Sigmoid colon (tissue), 7 donors: ENCODE results near the gene TSEN15. TPM values are rescaled to one million over a fixed set of nuclear protein-coding genes. Genes with fewer than 3 reads are reported as not detected.
A peak's percentile ranks its signal among the peaks of the same experiment; 100 is the strongest.

Experiments
- DNase-seq: peaks from one replicate; pipeline ENCODE4 v3.0.0-alpha.2; 2019
- H3K27ac ChIP-seq, 4 donors: fragments of 200-600 bp; sonication (generic); one replicate each; pipeline ENCODE4 v1.5.1; 2016 to 2019; ENCODE audit warnings: mild to moderate bottlenecking in 1 of 4
- H3K27me3 ChIP-seq, 3 donors: fragments of 200-600 bp; sonication (generic); one replicate each; pipeline ENCODE4 v1.5.1; 2019; ENCODE audit warnings: mild to moderate bottlenecking in 1 of 3
- H3K36me3 ChIP-seq, 4 donors: fragments of 200-600 bp; sonication (generic); one replicate each; pipeline ENCODE4 v1.5.1; 2016 to 2019
- H3K4me1 ChIP-seq, 4 donors: fragments of 200-600 bp; sonication (generic); one replicate each; pipeline ENCODE4 v1.5.1; 2017 to 2019
- H3K4me3 ChIP-seq, 4 donors: fragments of 200-600 bp; sonication (generic); one replicate each; pipeline ENCODE4 v1.5.1; 2017 to 2019; ENCODE audit warnings: mild to moderate bottlenecking in 2 of 4, moderate library complexity in 1 of 4
- H3K9me3 ChIP-seq, 4 donors: fragments of 200-600 bp in 3 of 4; sonication (generic) in 3 of 4; one replicate each; pipeline versions ENCODE4 v1.5.1 to v1.6.1; 2013 to 2019
- CTCF ChIP-seq, 4 experiments: fragments of 450-650 bp in 3 of 4; fragments of 200-600 bp in 1 of 4; IDR thresholded peaks; one replicate each; pipeline ENCODE4 v1.5.1; 2016 to 2019; ENCODE audit warnings: antibody characterized with exemption in 4 of 4, mild to moderate bottlenecking in 3 of 4, moderate library complexity in 2 of 4
- EP300 ChIP-seq, 4 donors: sonication (generic); formaldehyde crosslinking; IDR thresholded peaks; one replicate each; pipeline ENCODE4 v1.6.1; 2017; ENCODE audit warnings: antibody characterized with exemption in 4 of 4
- POLR2A ChIP-seq, 2 donors: fragments of 450-650 bp; IDR thresholded peaks; one replicate each; pipeline ENCODE4 v1.6.1; 2016; ENCODE audit warnings: antibody characterized with exemption in 2 of 2, mild to moderate bottlenecking in 2 of 2, moderate library complexity in 2 of 2
- POLR2AphosphoS5 ChIP-seq, 4 donors: sonication (generic); formaldehyde crosslinking; IDR thresholded peaks; one replicate each; pipeline ENCODE4 v1.6.1; 2017; ENCODE audit warnings: antibody characterized with exemption in 4 of 4
- WGBS, 2 donors: extraction: QIAGEN DNeasy Blood & Tissue Kit; methylation state at CpG; one replicate each; pipeline ENCODE4 v1.1.7; 2013; 5-methylcytosine and 5-hydroxymethylcytosine counted together
- intact Hi-C: fragments of 100-400 bp; cut with DNase I; formaldehyde crosslinking; loops from one replicate; pipeline ENCODE4 v1.15.1; 2023
- polyA plus RNA-seq, 3 donors: library from polyadenylated mRNA; stranded (reverse); fragments of 200-250 nt; gene quantifications; one replicate each; pipeline ENCODE4 v1.2.3, GENCODE V29; 2013
- total RNA-seq, 4 donors: library from RNA; depleted of rRNA; stranded (reverse); fragments of >200 nt; gene quantifications; one replicate each; pipeline ENCODE4 v1.1.0, GENCODE V29; 2016
- donor health status: healthy with polysubstance abuse.
- donor health status: Bipolar disorder and iron deficiency.
- donor health status: healthy.

TSEN15 gene
- total and polyA plus RNA-seq, 7 donors, result 8.4 to 56.4 (median 29.4) TPM

GRCh38 chr1:184060316-184060715 is 8.8 kb downstream of the TSEN15 start:
- no peaks in the 10 kb centered on the region for H3K9me3 ChIP-seq
- intact Hi-C loops, result no loop called here
- H3K4me1 ChIP-seq, result peaks cover 0 to 43% (median 24%) of the 10 kb centered on the region in 4 donors
- TF ChIP-seq EP300 (IDR thresholded peaks at IDR 0.05), result no peak
- WGBS, 2 donors, result 88 to 89% methylated on average over 3 of the region's 3 CpGs
- H3K27me3 ChIP-seq, result no peaks in the 10 kb centered on the region
- H3K27ac ChIP-seq, result peak overlapping the region in 3 of 4 donors; percentile 47 to 61 (median 60)
- peaks cover 0 to 13% (median 1%) of the 10 kb centered on the region in 4 donors for H3K36me3 ChIP-seq
- H3K4me3 ChIP-seq, result no peak overlapping the region
- DNase-seq, result no peak

DNA sequence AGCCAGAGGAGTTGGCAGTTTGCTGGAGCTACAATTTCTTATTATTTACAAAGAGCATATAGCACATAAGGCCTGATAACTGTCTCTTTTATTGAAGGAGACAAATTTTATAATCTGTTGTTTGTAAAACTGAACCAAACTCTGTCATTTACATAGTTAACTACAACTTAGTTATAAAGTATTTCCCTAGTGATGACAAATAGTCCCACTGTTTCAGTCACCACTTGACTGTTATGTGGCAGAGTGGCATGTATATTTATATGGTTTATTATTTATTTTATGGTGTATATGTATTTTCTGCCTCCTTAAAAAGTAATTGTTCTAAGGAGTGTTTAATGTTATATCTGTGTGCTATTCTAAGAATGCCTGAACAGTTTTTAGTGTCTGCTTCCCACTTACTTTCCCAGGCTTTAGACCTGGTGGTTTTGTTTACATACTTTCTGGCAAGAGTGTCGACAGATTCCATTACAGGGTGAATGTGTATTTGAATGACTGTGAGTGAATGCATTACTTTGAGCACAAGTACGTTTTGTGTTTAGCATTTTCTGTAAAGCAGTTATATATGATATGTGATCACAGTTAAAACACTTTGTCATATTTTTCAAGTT is 10.0 kb downstream of the TSEN15 start:
- intact Hi-C loops, result no loop called here
- Histone ChIP-seq H3K9me3 (no peaks in the 10 kb centered on the region), H3K27me3 (no peaks in the 10 kb centered on the region), H3K27ac (peak overlapping the region; percentile 32 to 61 (median 54)), H3K4me3 (no peak overlapping the region), H3K36me3 (peaks cover 0 to 12% (median 0%) of the 10 kb centered on the region in 4 donors), H3K4me1 (peaks cover 0 to 43% (median 23%) of the 10 kb centered on the region in 4 donors)
- no peak for DNase-seq
- WGBS, 2 donors, result 73 to 76% methylated on average over 2 of the region's 2 CpGs
- TF ChIP-seq POLR2A (IDR thresholded peaks at IDR 0.05), result no peak
- TF ChIP-seq CTCF (IDR thresholded peaks at IDR 0.05), result no peak
- no peak for TF ChIP-seq EP300 (IDR thresholded peaks at IDR 0.05)
- TF ChIP-seq POLR2AphosphoS5 (IDR thresholded peaks at IDR 0.05), result no peak

DNA sequence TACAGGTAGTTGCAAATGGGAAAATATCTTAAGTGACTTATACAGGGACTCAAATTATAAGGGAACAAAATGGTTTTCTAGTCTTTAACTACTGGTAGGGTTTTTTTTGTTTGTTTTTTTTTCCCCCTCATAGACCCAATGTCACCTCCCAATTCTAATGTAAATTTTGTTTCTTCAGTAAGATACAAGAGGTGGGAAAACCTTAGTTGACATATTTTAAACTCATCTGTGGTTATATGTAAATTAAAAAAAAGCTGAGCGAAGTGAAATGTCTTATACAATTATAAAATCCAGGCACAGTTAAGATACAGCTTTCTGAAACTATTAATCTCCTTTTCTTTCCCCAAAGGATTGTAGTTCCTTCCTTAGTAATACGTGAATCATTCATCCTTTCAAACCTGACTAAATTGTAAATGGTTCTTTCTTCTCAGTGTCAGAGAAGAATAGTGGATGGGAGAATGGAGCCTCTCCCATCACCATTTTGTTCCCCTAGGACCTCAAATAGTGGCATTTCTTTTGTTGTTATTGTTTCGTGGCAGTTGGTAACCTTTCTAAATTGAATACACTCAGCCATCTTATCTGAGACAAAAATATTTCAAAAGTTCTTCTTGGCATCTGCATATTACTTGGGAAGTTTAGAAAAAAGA is 11.2 kb downstream of the TSEN15 start:
- intact Hi-C loops, result no loop called here
- no peaks in the 10 kb centered on the region for H3K9me3 ChIP-seq
- H3K36me3 ChIP-seq, result peaks cover 0 to 23% (median 0%) of the 10 kb centered on the region in 4 donors
- H3K4me1 ChIP-seq, result peaks cover 0 to 30% (median 12%) of the 10 kb centered on the region in 4 donors
- H3K27ac ChIP-seq, result peak overlapping the region in 2 of 4 donors; percentile 3 to 16
- H3K27me3 ChIP-seq, result no peaks in the 10 kb centered on the region
- no peak for DNase-seq
- 92% methylated on average over 3 of the region's 3 CpGs for WGBS, 2 donors
- no peak overlapping the region for H3K4me3 ChIP-seq
- no peak for TF ChIP-seq POLR2A (IDR thresholded peaks at IDR 0.05)
- TF ChIP-seq CTCF (IDR thresholded peaks at IDR 0.05), result no peak
- no peak for TF ChIP-seq EP300 (IDR thresholded peaks at IDR 0.05)
- no peak for TF ChIP-seq POLR2AphosphoS5 (IDR thresholded peaks at IDR 0.05)

DNA sequence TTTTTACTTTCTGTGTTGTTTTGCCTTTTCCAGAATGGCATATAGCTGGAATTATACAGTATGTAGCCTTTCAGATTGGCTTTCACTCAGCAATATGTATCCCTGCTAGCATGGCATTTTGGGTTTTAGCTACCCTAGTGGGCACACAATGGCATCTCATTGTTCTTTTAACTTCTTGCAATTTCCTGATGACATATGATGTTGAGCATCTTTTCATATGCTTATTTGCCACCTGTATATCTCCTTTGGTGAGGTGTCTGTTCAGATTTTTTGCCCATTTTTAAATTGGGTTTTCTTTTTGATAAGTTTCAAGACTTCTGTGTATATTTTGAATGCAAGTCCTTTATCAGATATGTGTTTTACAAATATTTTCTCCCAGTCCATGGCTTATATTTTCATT is 14.0 kb downstream of the TSEN15 start:
- Histone ChIP-seq H3K27ac (no peak overlapping the region), H3K4me1 (peaks cover 0 to 29% (median 12%) of the 10 kb centered on the region in 4 donors), H3K9me3 (no peaks in the 10 kb centered on the region), H3K27me3 (no peaks in the 10 kb centered on the region), H3K4me3 (no peak overlapping the region), H3K36me3 (peaks cover 0 to 23% (median 0%) of the 10 kb centered on the region in 4 donors)
- intact Hi-C loops, result no loop called here
- TF ChIP-seq CTCF (IDR thresholded peaks at IDR 0.05) (no peak), POLR2A (IDR thresholded peaks at IDR 0.05) (no peak), EP300 (IDR thresholded peaks at IDR 0.05) (no peak), POLR2AphosphoS5 (IDR thresholded peaks at IDR 0.05) (no peak)
- no peak for DNase-seq

- intact Hi-C loops, result no loop called here
- Histone ChIP-seq H3K27ac (no peak overlapping the region), H3K4me3 (no peak overlapping the region), H3K27me3 (no peaks in the 10 kb centered on the region), H3K4me1 (peaks cover 0 to 2% (median 0%) of the 10 kb centered on the region in 4 donors), H3K9me3 (no peaks in the 10 kb centered on the region), H3K36me3 (peaks cover 0 to 32% (median 0%) of the 10 kb centered on the region in 4 donors)
- TF ChIP-seq CTCF (IDR thresholded peaks at IDR 0.05) (no peak), POLR2AphosphoS5 (IDR thresholded peaks at IDR 0.05) (no peak), POLR2A (IDR thresholded peaks at IDR 0.05) (no peak), EP300 (IDR thresholded peaks at IDR 0.05) (no peak)
- DNase-seq, result no peak
These were observed 16.8 kb downstream of the TSEN15 start for GRCh38 chr1:184068354-184068753.
